Effector memory CD8-positive, alpha-beta T cell (primary cell): ENCODE measurements around the gene SESN2.

ENCODE experiments used
- ATAC-seq: fragments of 150-1000 bp; cut with Tn5 transposase; replicated peaks from 2 replicates; pipeline ENCODE4 v1.10.0; 2021; ENCODE audit warnings: mild to moderate bottlenecking, moderate library complexity
- DNase-seq, 3 experiments: peaks; one replicate each; pipeline ENCODE4 v3.0.0; 2021
- H3K27ac Mint-ChIP-seq, 2 donors: one replicate each; pipeline ENCODE4 v1.8.0; 2022; ENCODE audit warnings: mild to moderate bottlenecking in 2 of 2, mixed read lengths in 2 of 2, moderate library complexity in 2 of 2
- H3K27me3 Mint-ChIP-seq, 2 donors: one replicate each; pipeline ENCODE4 v1.8.0; 2022; ENCODE audit warnings: mixed read lengths in 2 of 2
- H3K36me3 Mint-ChIP-seq: one replicate; pipeline ENCODE4 v1.8.0; 2022; ENCODE audit warnings: mild to moderate bottlenecking, moderate library complexity, mixed read lengths; ENCODE audit not compliant: insufficient read depth
- H3K4me1 Mint-ChIP-seq, 2 donors: one replicate each; pipeline ENCODE4 v1.8.0; 2022; ENCODE audit warnings: low read depth in 2 of 2, mixed read lengths in 2 of 2
- H3K4me3 Mint-ChIP-seq, 2 donors: one replicate each; pipeline ENCODE4 v1.8.0; 2022; ENCODE audit warnings: mild to moderate bottlenecking in 2 of 2, mixed read lengths in 2 of 2, moderate library complexity in 2 of 2
- H3K9me3 Mint-ChIP-seq, 2 donors: one replicate each; pipeline ENCODE4 v1.8.0; 2022; ENCODE audit warnings: mixed read lengths in 2 of 2

The SESN2 gene

GRCh38 chr1:28243685-28244311 lies 15.5 kb upstream of the SESN2 start:
- ATAC-seq (no peak), DNase-seq (no peak)
- Mint-ChIP-seq H3K27me3 (no peaks in the 10 kb centered on the region), H3K9me3 (no peaks in the 10 kb centered on the region), H3K4me3 (peak overlapping the region; percentile 35 to 77), H3K36me3 (peaks cover 29% of the 10 kb centered on the region), H3K27ac (peak overlapping the region; percentile 83 to 99), H3K4me1 (peaks cover 32 to 38% of the 10 kb centered on the region in 2 donors)

GRCh38 chr1:28244549-28245251 lies 14.6 kb upstream of the SESN2 start:
- H3K27me3 Mint-ChIP-seq = no peaks in the 10 kb centered on the region
- no peak for DNase-seq
- H3K36me3 Mint-ChIP-seq = peaks cover 29% of the 10 kb centered on the region
- peak overlapping the region; percentile 64 to 77 for H3K4me3 Mint-ChIP-seq
- peaks cover 39 to 45% of the 10 kb centered on the region in 2 donors for H3K4me1 Mint-ChIP-seq
- H3K27ac Mint-ChIP-seq = peak overlapping the region; percentile 83 to 99
- no peaks in the 10 kb centered on the region for H3K9me3 Mint-ChIP-seq
- no peak for ATAC-seq

- H3K4me3 Mint-ChIP-seq = peak overlapping the region; percentile 85 to 93
- H3K36me3 Mint-ChIP-seq = peaks cover 26% of the 10 kb centered on the region
- H3K9me3 Mint-ChIP-seq = no peaks in the 10 kb centered on the region
- H3K27me3 Mint-ChIP-seq = no peaks in the 10 kb centered on the region
- H3K4me1 Mint-ChIP-seq = peaks cover 44 to 45% of the 10 kb centered on the region in 2 donors
- ATAC-seq (peak; percentile 54), DNase-seq (peak; percentile 58 to 65 (median 64))
- peak overlapping the region; percentile 94 to 99 for H3K27ac Mint-ChIP-seq
These were observed 12.9 kb upstream of the SESN2 start for GRCh38 chr1:28246427-28246832.

- Mint-ChIP-seq H3K4me1 (peaks cover 44 to 45% of the 10 kb centered on the region in 2 donors), H3K36me3 (peaks cover 21% of the 10 kb centered on the region), H3K27ac (peak overlapping the region; percentile 94 to 99), H3K27me3 (no peaks in the 10 kb centered on the region), H3K9me3 (no peaks in the 10 kb centered on the region), H3K4me3 (peak overlapping the region; percentile 85 to 93)
- no peak for ATAC-seq
- DNase-seq = peak in 1 of 3 experiments; percentile 15
These were observed 11.6 kb upstream of the SESN2 start for GRCh38 chr1:28247612-28248272.

DNA sequence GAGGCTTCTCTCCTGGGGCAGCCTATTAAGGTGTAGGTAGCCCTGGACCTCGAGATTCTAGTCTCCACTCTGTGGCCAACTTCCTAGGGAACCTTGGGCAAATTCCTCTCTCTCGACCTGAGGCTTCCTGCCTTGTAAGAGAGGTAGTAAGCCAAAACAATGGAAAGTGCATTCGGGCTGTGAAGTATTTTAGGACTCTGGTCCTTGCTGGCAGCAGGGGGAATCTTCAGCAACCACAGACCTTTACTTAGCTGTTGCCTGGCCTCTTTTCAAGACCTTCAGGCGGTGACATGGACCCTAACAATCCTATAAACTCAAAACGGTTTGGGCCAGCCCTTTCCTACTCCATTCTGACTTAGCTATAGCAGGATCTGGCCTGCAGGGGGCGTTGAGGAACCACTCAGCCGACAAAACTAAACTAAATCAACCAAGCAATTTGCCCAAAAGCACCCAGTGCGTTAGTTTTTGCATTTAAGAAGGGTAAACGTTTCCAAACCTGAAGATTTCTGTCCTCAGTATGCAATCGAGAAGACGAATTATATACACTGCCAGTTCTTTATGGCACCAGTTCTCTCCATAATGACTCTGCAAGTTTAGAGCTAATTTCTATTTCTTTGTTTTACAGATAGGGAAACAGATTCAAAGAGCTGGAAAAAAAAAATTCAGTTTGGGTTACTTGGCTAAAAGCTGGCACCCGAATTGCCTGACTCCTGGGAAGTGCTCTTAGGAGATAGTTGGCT lies 10.9 kb upstream of the SESN2 start:
- peak overlapping the region; percentile 94 to 99 for H3K27ac Mint-ChIP-seq
- peaks cover 41 to 45% of the 10 kb centered on the region in 2 donors for H3K4me1 Mint-ChIP-seq
- H3K9me3 Mint-ChIP-seq = no peaks in the 10 kb centered on the region
- H3K4me3 Mint-ChIP-seq = peak overlapping the region; percentile 85 to 93
- DNase-seq (peak; percentile 75 to 83 (median 77)), ATAC-seq (peak; percentile 11)
- peaks cover 21% of the 10 kb centered on the region for H3K36me3 Mint-ChIP-seq
- H3K27me3 Mint-ChIP-seq = no peaks in the 10 kb centered on the region

DNA sequence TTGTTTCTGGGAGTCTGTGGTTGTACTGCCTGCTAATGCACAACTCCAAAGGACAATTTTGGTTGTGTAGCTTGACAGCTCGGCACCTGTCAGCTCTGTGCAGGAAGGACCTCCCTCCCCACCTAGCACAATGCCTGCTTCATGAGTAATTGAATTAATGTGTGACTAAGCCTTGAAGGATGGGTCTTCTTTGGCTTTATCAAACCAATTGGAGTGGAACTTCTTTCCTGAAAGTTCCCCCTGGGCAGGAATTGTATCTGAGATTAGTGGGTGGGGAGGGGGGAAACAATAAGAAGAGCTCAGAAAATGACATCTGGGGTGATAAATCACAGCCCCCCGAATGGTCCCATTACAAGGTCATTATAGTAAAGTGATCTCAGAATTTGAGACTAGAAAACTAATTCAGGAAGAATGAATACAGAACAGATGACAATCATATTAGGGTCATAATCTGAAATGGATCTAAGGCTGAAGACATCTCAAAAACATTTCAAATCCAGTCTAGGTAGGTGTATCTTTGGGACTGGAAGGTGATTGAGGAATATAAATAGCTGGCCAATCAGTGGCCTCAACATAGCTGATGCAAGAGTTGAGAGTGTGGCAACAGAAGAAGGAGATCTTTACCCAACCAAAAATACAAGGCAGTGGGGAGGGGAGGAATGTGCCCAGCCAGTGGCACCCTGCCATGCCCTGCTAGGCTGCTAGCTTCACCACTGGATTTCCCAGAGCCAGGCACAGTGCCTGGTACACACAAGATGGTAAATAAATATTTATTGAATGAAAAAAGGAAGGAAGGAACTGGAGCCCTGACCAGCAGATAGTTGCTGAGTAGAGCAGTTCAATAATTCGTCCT lies 10.1 kb upstream of the SESN2 start:
- H3K4me1 Mint-ChIP-seq = peaks cover 35 to 38% of the 10 kb centered on the region in 2 donors
- DNase-seq = no peak
- ATAC-seq = no peak
- no peaks in the 10 kb centered on the region for H3K27me3 Mint-ChIP-seq
- H3K36me3 Mint-ChIP-seq = peaks cover 21% of the 10 kb centered on the region
- peak overlapping the region; percentile 94 to 99 for H3K27ac Mint-ChIP-seq
- H3K4me3 Mint-ChIP-seq = peak overlapping the region; percentile 85 to 93
- H3K9me3 Mint-ChIP-seq = no peaks in the 10 kb centered on the region

DNA sequence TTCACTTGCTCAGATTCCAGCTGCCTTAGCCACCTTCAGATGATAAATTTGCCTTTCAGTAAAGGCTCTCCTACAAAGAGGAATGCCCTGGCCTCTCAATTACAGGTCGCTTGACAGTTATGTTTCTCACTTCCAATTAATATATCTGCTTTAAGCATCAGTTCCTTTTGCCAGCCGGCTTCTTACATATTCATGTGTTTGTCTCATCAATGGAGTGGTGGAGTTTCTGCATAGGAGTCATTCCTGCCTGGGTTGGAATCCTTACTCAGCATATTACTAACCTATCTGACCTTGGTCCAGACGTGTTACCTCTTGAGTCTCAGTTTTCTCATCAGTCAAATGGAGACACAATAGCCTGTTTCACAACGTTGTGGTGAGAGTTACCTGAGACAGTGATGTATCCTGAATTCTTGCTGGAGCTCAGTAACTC lies 9.4 kb upstream of the SESN2 start:
- H3K9me3 Mint-ChIP-seq = no peaks in the 10 kb centered on the region
- H3K4me3 Mint-ChIP-seq = no peak overlapping the region
- ATAC-seq (no peak), DNase-seq (no peak)
- no peak overlapping the region for H3K27ac Mint-ChIP-seq
- peaks cover 21% of the 10 kb centered on the region for H3K36me3 Mint-ChIP-seq
- H3K4me1 Mint-ChIP-seq = peaks cover 31 to 34% of the 10 kb centered on the region in 2 donors
- H3K27me3 Mint-ChIP-seq = no peaks in the 10 kb centered on the region

- H3K4me3 Mint-ChIP-seq = peak overlapping the region; percentile 62 to 78
- no peaks in the 10 kb centered on the region for H3K27me3 Mint-ChIP-seq
- H3K36me3 Mint-ChIP-seq = peaks cover 21% of the 10 kb centered on the region
- H3K9me3 Mint-ChIP-seq = no peaks in the 10 kb centered on the region
- peak; percentile 63 for ATAC-seq
- H3K27ac Mint-ChIP-seq = peak overlapping the region; percentile 3 to 8
- peak in 2 of 3 experiments; percentile 32 to 35 for DNase-seq
- peaks cover 29 to 31% of the 10 kb centered on the region in 2 donors for H3K4me1 Mint-ChIP-seq
These were observed 3.0 kb upstream of the SESN2 start for GRCh38 chr1:28256197-28256827.

DNA sequence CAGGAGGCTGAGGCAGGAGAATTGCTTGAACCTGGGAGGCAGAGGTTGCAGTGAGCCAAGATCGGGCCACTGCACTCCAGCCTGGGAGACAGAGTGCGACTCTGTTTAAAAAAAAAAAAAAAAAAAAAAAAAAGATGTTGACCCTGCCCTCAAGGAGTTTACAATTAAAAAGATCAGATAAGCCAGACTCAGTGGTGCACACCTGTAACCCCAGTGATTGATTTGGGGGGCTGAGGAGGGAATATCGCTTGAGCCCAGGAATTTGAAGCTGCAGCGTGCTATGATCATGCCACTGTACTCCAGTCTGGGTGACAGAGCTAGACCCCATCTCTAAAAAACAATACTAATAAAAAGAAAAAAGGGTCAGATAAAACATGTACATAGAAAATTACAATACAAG lies 1.6 kb upstream of the SESN2 start:
- peak overlapping the region; percentile 46 to 88 for H3K27ac Mint-ChIP-seq
- no peaks in the 10 kb centered on the region for H3K27me3 Mint-ChIP-seq
- ATAC-seq = no peak
- peaks cover 31 to 34% of the 10 kb centered on the region in 2 donors for H3K4me1 Mint-ChIP-seq
- peaks cover 21% of the 10 kb centered on the region for H3K36me3 Mint-ChIP-seq
- no peak for DNase-seq
- H3K4me3 Mint-ChIP-seq = peak overlapping the region; percentile 78 to 82
- no peaks in the 10 kb centered on the region for H3K9me3 Mint-ChIP-seq

- Mint-ChIP-seq H3K27ac (peak overlapping the region; percentile 24 to 88), H3K4me3 (peak overlapping the region; percentile 78 to 82), H3K27me3 (no peaks in the 10 kb centered on the region), H3K36me3 (peaks cover 21% of the 10 kb centered on the region), H3K4me1 (peaks cover 35 to 38% of the 10 kb centered on the region in 2 donors), H3K9me3 (no peaks in the 10 kb centered on the region)
- ATAC-seq = no peak
- DNase-seq = no peak
These were observed 578 bp upstream of the SESN2 start for GRCh38 chr1:28258628-28259251.

DNA sequence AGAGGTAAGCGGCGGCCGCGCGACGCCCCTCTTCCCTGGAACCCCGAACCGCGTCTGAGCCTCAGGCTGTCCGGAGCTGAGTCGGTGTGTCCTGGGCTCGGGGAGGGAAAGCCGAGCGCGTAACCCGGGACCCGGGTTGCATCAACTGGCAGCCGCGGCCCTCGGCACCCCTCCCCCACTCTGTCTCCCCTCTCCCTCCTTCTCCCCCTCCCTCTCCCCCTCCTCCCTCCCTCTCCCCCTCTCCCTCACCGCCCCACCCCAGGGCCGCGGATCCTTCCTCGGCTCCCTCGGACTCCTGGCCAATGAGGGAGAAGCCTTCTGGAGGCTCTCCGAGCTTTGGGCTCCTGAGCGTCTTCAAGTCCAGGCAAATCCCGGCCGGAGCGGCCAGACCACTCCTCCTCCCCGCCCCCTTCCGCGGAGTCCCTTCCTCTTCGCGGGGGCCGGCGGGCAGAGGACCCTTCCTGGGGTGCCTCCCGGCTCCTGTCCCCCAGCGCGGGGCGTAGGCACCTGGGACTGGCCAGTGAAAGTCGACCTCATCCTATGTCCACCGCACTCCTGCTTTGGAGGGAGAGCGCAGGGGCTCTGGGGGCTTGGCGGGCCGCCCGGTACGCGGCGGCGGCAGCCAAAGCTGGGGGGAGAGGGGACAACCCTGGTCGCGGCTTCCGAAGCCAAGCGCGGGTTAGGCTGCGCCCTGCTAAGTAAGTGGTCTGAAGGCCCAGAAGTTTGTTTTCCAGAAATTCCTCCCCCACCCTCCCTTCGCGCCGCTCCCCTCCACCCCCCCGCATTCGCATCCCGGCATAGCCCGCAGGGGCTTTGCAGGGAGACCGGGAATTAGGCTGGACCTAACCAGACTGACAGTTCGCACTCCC lies 850 bp downstream of the SESN2 start:
- DNase-seq (no peak), ATAC-seq (no peak)
- Mint-ChIP-seq H3K36me3 (peaks cover 21% of the 10 kb centered on the region), H3K27ac (peak overlapping the region; percentile 25 to 88), H3K4me1 (peaks cover 35 to 38% of the 10 kb centered on the region in 2 donors), H3K9me3 (no peaks in the 10 kb centered on the region), H3K27me3 (no peaks in the 10 kb centered on the region), H3K4me3 (peak overlapping the region; percentile 78 to 82)
